Prostate gland (tissue), 2 donors: ENCODE measurements around the gene ARRDC1. TPM values are rescaled to one million over a fixed set of nuclear protein-coding genes. Genes with fewer than 3 reads are reported as not detected.

Experiments
- DNase-seq: peaks from one replicate; pipeline ENCODE4 v3.0.0-alpha.2; 2019; ENCODE audit warnings: low spot score
- H3K27ac ChIP-seq, 2 donors: fragments of 200-600 bp; sonication (generic); 2 replicates each; pipeline ENCODE4 v1.5.1; 2017 to 2019
- H3K27me3 ChIP-seq: fragments of 200-600 bp; sonication (generic); replicated peaks from 2 replicates; pipeline ENCODE4 v1.5.1; 2019; ENCODE audit not compliant: insufficient read depth
- H3K36me3 ChIP-seq, 2 donors: fragments of 200-600 bp; sonication (generic); 1 replicate in 1 of 2; 2 replicates in 1 of 2; pipeline versions ENCODE4 v1.5.1 to v1.8.1; 2017 to 2019
- H3K4me1 ChIP-seq: fragments of 200-600 bp; sonication (generic); replicated peaks from 2 replicates; pipeline ENCODE4 v1.5.1; 2019
- H3K4me3 ChIP-seq, 2 donors: fragments of 200-600 bp; sonication (generic); 2 replicates each; pipeline ENCODE4 v1.5.1; 2017 to 2019
- H3K9me3 ChIP-seq: fragments of 200-600 bp; sonication (generic); 2 replicates; pipeline ENCODE4 v1.5.1; 2017
- CTCF ChIP-seq, 4 experiments: fragments of 200-600 bp in 2 of 4; fragments of 450-650 bp in 2 of 4; sonication (generic) in 2 of 4; IDR thresholded peaks; 1 replicate in 3 of 4; 2 replicates in 1 of 4; pipeline ENCODE4 v1.5.1; 2016 to 2019; ENCODE audit warnings: antibody characterized with exemption in 4 of 4, mild to moderate bottlenecking in 2 of 4, moderate library complexity in 2 of 4
- POLR2A ChIP-seq: fragments of 450-650 bp; IDR thresholded peaks from one replicate; pipeline ENCODE4 v1.6.1; 2016; ENCODE audit warnings: antibody characterized with exemption, mild to moderate bottlenecking
- POLR2AphosphoS5 ChIP-seq: sonication (generic); formaldehyde crosslinking; IDR thresholded peaks from one replicate; pipeline ENCODE4 v1.6.1; 2017; ENCODE audit warnings: antibody characterized with exemption
- WGBS: methylation state at CpG from one replicate; pipeline ENCODE4 v1.1.5; 2018; 5-methylcytosine and 5-hydroxymethylcytosine counted together
- intact Hi-C: fragments of 100-400 bp; cut with DNase I; formaldehyde crosslinking; loops from one replicate; pipeline ENCODE4 v1.14.2; 2022
- total RNA-seq, 2 donors: library from RNA; depleted of rRNA; stranded (reverse); fragments of >200 nt; gene quantifications; one replicate each; pipeline ENCODE4 v1.1.0, GENCODE V29; 2016

The ARRDC1 gene
- total RNA-seq, 2 donors from 2014 or later: 123 to 126 TPM

- no peaks in the 10 kb centered on the region for H3K27me3 ChIP-seq
- H3K4me1 ChIP-seq: peaks cover 6% of the 10 kb centered on the region
- H3K4me3 ChIP-seq: no peak overlapping the region
- no peaks in the 10 kb centered on the region for H3K9me3 ChIP-seq
- intact Hi-C loops: no loop called here
- 44% methylated on average over 1 of the region's 1 CpG for WGBS
- H3K27ac ChIP-seq: no peak overlapping the region
- no peaks in the 10 kb centered on the region for H3K36me3 ChIP-seq
- no peak for DNase-seq
- TF ChIP-seq POLR2AphosphoS5: no peak
Observed at GRCh38 chr9:137630126-137630525, 24.6 kb downstream of the ARRDC1 start.

- Histone ChIP-seq H3K27me3 (no peaks in the 10 kb centered on the region), H3K4me3 (no peak overlapping the region), H3K36me3 (no peaks in the 10 kb centered on the region), H3K27ac (no peak overlapping the region), H3K4me1 (peaks cover 6% of the 10 kb centered on the region), H3K9me3 (no peaks in the 10 kb centered on the region)
- intact Hi-C loops: no loop called here
- TF ChIP-seq POLR2A (no peak), POLR2AphosphoS5 (no peak), CTCF (IDR thresholded peaks at IDR 0.05) (no peak)
- WGBS: 69% methylated on average over 4 of the region's 4 CpGs
- DNase-seq: no peak
Observed at GRCh38 chr9:137630679-137631078, 25.2 kb downstream of the ARRDC1 start.

GRCh38 chr9:137631345-137632229 is 26.1 kb downstream of the ARRDC1 start:
- no peaks in the 10 kb centered on the region for H3K36me3 ChIP-seq
- intact Hi-C loops: no loop called here
- WGBS: 86% methylated on average over 16 of the region's 16 CpGs
- no peaks in the 10 kb centered on the region for H3K27me3 ChIP-seq
- TF ChIP-seq CTCF (IDR thresholded peaks at IDR 0.05) (no peak), POLR2A (no peak), POLR2AphosphoS5 (no peak)
- peaks cover 6% of the 10 kb centered on the region for H3K4me1 ChIP-seq
- no peak overlapping the region for H3K27ac ChIP-seq
- no peak overlapping the region for H3K4me3 ChIP-seq
- no peaks in the 10 kb centered on the region for H3K9me3 ChIP-seq
- DNase-seq: no peak

GRCh38 chr9:137632230-137633161 is 27.0 kb downstream of the ARRDC1 start:
- no peak for TF ChIP-seq POLR2AphosphoS5
- no peak for TF ChIP-seq POLR2A
- no peak for TF ChIP-seq CTCF (IDR thresholded peaks at IDR 0.05)
- no peak for DNase-seq
- Histone ChIP-seq H3K36me3 (no peaks in the 10 kb centered on the region), H3K27ac (no peak overlapping the region), H3K9me3 (no peaks in the 10 kb centered on the region), H3K4me1 (peaks cover 6% of the 10 kb centered on the region), H3K27me3 (no peaks in the 10 kb centered on the region), H3K4me3 (no peak overlapping the region)
- 74% methylated on average over 23 of the region's 23 CpGs for WGBS
- intact Hi-C loops: no loop called here

- TF ChIP-seq CTCF (IDR thresholded peaks at IDR 0.05) (no peak), POLR2AphosphoS5 (no peak), POLR2A (no peak)
- Histone ChIP-seq H3K27me3 (no peaks in the 10 kb centered on the region), H3K4me3 (no peak overlapping the region), H3K9me3 (no peaks in the 10 kb centered on the region), H3K36me3 (no peaks in the 10 kb centered on the region), H3K4me1 (peaks cover 6% of the 10 kb centered on the region), H3K27ac (no peak overlapping the region)
- 90% methylated on average over 5 of the region's 5 CpGs for WGBS
- no peak for DNase-seq
- intact Hi-C loops: no loop called here
Observed at GRCh38 chr9:137634016-137634415, 28.5 kb downstream of the ARRDC1 start.
